ENCODE results near the gene OPN1LW. TPM values are rescaled to one million over a fixed set of nuclear protein-coding genes. Genes with fewer than 3 reads are reported as not detected.

The OPN1LW gene
- not detected for total RNA-seq

GRCh38 chrX:154144010-154144409, at the start of gene OPN1LW:
Gene OPN1LW, plus strand, starts transcription at chrX:154144243. Its CDS starts 41 bp downstream, at chrX:154144284.

GRCh38 chrX:154097589-154098541, 46.2 kb upstream of the OPN1LW start, which contains the start of gene MECP2:
Gene MECP2, minus strand, starts transcription at chrX:154097717.

GRCh38 chrX:154182296-154182695, 38.3 kb downstream of the OPN1LW start, which contains the start of gene OPN1MW:
Gene OPN1MW, plus strand, starts transcription at chrX:154182596. Its CDS starts 82 bp downstream, at chrX:154182678.

Other genes starting within 250 kb of the OPN1LW start
- gene AVPR2, start 239.6 kb upstream of the OPN1LW start, total RNA-seq: not detected
- 6.9 TPM for gene ARHGAP4, start 218.0 kb upstream of the OPN1LW start, total RNA-seq
- 37.2 TPM for gene NAA10, start 209.2 kb upstream of the OPN1LW start, total RNA-seq
- gene RENBP, start 199.6 kb upstream of the OPN1LW start, total RNA-seq: 4.1 TPM
- 26.0 TPM for gene HCFC1, start 172.4 kb upstream of the OPN1LW start, total RNA-seq
- gene TMEM187, start 171.5 kb upstream of the OPN1LW start, total RNA-seq: 1.9 TPM
- 12.2 TPM for gene IRAK1, start 124.3 kb upstream of the OPN1LW start, total RNA-seq
- gene MECP2, start 46.5 kb upstream of the OPN1LW start, total RNA-seq: 65.7 TPM
- not detected for gene OPN1MW, start 38.4 kb downstream of the OPN1LW start, total RNA-seq
- not detected for gene OPN1MW2, start 75.5 kb downstream of the OPN1LW start, total RNA-seq
- gene OPN1MW3, start 113.3 kb downstream of the OPN1LW start, total RNA-seq: not detected
- gene TEX28, start 150.9 kb downstream of the OPN1LW start, total RNA-seq: not detected
- gene TKTL1, start 151.6 kb downstream of the OPN1LW start, total RNA-seq: 1.9 TPM
- 148 TPM for gene FLNA, start 230.4 kb downstream of the OPN1LW start, total RNA-seq
- gene EMD, start 235.1 kb downstream of the OPN1LW start, total RNA-seq: 17.8 TPM